Skeletal muscle tissue (tissue), 4 donors: ENCODE measurements around the gene SNCAIP. TPM values are rescaled to one million over a fixed set of nuclear protein-coding genes. Genes with fewer than 3 reads are reported as not detected.

ENCODE experiments used
- H3K27ac ChIP-seq: one replicate; pipeline ENCODE4 v1.7.0; 2013; ENCODE audit warnings: mild to moderate bottlenecking, low read depth, low read length, inconsistent platforms
- H3K27me3 ChIP-seq, 3 donors: one replicate each; pipeline ENCODE4 v1.7.0; 2013; ENCODE audit warnings: low read length in 3 of 3; ENCODE audit not compliant: control insufficient read depth in 3 of 3, insufficient read depth in 3 of 3
- H3K36me3 ChIP-seq, 3 donors: one replicate each; pipeline ENCODE4 v1.7.0; 2013; ENCODE audit warnings: low read length in 3 of 3; ENCODE audit not compliant: control insufficient read depth in 3 of 3, insufficient read depth in 3 of 3
- H3K4me1 ChIP-seq, 3 donors: one replicate each; pipeline ENCODE4 v1.7.0; 2013; ENCODE audit warnings: low read length in 3 of 3, mild to moderate bottlenecking in 3 of 3; ENCODE audit not compliant: control insufficient read depth in 3 of 3, insufficient read depth in 3 of 3
- H3K4me3 ChIP-seq, 3 donors: one replicate each; pipeline ENCODE4 v1.7.0; 2013; ENCODE audit warnings: low read length in 3 of 3
- H3K9ac ChIP-seq, 3 donors: one replicate each; pipeline ENCODE4 v1.7.0; 2013; ENCODE audit warnings: low read length in 3 of 3, mild to moderate bottlenecking in 3 of 3, moderate library complexity in 2 of 3, low read depth in 1 of 3
- H3K9me3 ChIP-seq, 3 donors: one replicate each; pipeline ENCODE4 v1.7.0; 2013; ENCODE audit warnings: low read length in 3 of 3; ENCODE audit not compliant: control insufficient read depth in 3 of 3
- total RNA-seq: library from RNA; depleted of rRNA; stranded (reverse); fragments of >200 nt; gene quantifications from one replicate; pipeline ENCODE4 v1.2.3, GENCODE V29; 2014
- donor health status: Osteomylitis.

Gene SNCAIP
- total RNA-seq, 1 donor from 2014 or later: 6.8 TPM

GRCh38 chr5:122295138-122295537 lies 16.9 kb upstream of the SNCAIP start:
- Histone ChIP-seq H3K4me3 (no peak overlapping the region), H3K27me3 (no peaks in the 10 kb centered on the region), H3K27ac (no peak overlapping the region), H3K9ac (no peak overlapping the region), H3K36me3 (no peaks in the 10 kb centered on the region), H3K4me1 (no peaks in the 10 kb centered on the region), H3K9me3 (no peaks in the 10 kb centered on the region)

DNA sequence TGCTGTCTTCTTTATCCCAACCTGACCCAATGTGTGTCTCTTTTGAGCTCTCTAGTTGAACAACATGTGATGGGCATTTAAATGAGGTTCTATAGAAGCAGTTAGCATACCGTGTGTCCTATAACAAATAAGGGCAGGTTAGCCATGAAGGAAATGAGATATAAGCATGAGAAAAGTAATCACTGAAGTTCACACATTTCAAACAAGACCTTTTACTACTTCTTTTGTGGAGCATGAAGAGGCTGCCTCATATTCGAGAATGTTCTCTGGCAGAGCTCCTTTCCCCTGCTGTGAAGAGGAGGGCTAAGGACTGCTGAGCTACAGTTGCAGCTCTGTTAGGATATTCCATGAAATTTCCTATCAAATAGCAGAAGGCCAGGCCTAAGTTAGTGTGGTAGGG lies 15.2 kb upstream of the SNCAIP start:
- no peaks in the 10 kb centered on the region for H3K36me3 ChIP-seq
- no peaks in the 10 kb centered on the region for H3K9me3 ChIP-seq
- no peaks in the 10 kb centered on the region for H3K27me3 ChIP-seq
- no peak overlapping the region for H3K9ac ChIP-seq
- H3K4me3 ChIP-seq: no peak overlapping the region
- H3K27ac ChIP-seq: no peak overlapping the region
- H3K4me1 ChIP-seq: peaks cover 0 to 3% (median 0%) of the 10 kb centered on the region in 3 donors

- Histone ChIP-seq H3K36me3 (no peaks in the 10 kb centered on the region), H3K9me3 (no peaks in the 10 kb centered on the region), H3K4me3 (no peak overlapping the region), H3K4me1 (peaks cover 0 to 3% (median 0%) of the 10 kb centered on the region in 3 donors), H3K27ac (no peak overlapping the region), H3K27me3 (no peaks in the 10 kb centered on the region), H3K9ac (no peak overlapping the region)
These were observed 14.3 kb upstream of the SNCAIP start for GRCh38 chr5:122297587-122298298.

GRCh38 chr5:122300374-122300773 lies 11.7 kb upstream of the SNCAIP start:
- Histone ChIP-seq H3K4me1 (peaks cover 0 to 3% (median 0%) of the 10 kb centered on the region in 3 donors), H3K4me3 (no peak overlapping the region), H3K9me3 (no peaks in the 10 kb centered on the region), H3K27me3 (no peaks in the 10 kb centered on the region), H3K9ac (no peak overlapping the region), H3K27ac (no peak overlapping the region), H3K36me3 (no peaks in the 10 kb centered on the region)

DNA sequence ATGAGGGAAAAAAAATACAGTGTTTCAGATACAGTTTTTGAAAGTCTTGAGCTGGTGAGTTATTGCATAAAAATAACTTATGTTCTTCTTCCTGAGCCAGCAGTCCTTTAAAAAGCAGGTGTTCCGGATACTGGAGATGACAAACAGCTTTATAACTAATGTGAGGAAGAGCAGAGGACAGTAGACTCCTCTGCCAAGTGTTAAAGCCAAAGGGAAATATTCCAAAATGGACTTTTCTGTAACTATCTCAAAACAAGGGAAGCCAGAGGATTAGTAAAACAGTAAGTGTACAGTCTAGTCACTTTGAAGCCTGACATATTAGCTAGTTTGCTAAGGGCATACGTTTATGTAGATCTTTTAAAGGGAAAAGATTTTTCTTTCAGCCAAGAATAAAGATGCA lies 11.0 kb upstream of the SNCAIP start:
- Histone ChIP-seq H3K4me1 (peaks cover 0 to 3% (median 0%) of the 10 kb centered on the region in 3 donors), H3K36me3 (no peaks in the 10 kb centered on the region), H3K27me3 (no peaks in the 10 kb centered on the region), H3K9me3 (no peaks in the 10 kb centered on the region), H3K4me3 (no peak overlapping the region), H3K27ac (no peak overlapping the region), H3K9ac (no peak overlapping the region)

- peaks cover 0 to 3% (median 0%) of the 10 kb centered on the region in 3 donors for H3K4me1 ChIP-seq
- no peaks in the 10 kb centered on the region for H3K27me3 ChIP-seq
- H3K4me3 ChIP-seq: no peak overlapping the region
- no peaks in the 10 kb centered on the region for H3K9me3 ChIP-seq
- H3K27ac ChIP-seq: no peak overlapping the region
- no peaks in the 10 kb centered on the region for H3K36me3 ChIP-seq
- H3K9ac ChIP-seq: no peak overlapping the region
These were observed 7.4 kb upstream of the SNCAIP start for GRCh38 chr5:122304471-122305215.

DNA sequence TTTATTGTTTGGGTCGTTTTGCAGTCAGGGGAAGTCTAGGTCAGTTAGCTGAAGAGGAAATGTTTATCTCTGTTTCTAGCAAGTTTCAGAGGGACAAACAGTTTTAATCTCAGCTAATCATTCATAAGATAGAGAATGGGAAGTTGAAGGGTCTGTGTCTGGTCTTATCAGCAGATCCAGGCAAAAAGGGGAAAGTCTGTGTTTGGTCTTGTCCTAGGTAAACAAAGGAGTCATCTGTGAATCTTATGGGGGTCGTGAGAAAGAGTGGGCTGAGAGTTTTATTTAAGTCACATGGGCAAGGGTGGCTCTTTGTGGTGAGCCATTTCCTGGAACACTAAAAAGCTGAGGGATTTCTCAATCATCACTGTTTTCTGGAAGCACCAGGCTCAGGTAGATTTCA lies 5.6 kb upstream of the SNCAIP start:
- Histone ChIP-seq H3K9me3 (no peaks in the 10 kb centered on the region), H3K9ac (no peak overlapping the region), H3K4me3 (no peak overlapping the region), H3K27me3 (peaks cover 0 to 8% (median 4%) of the 10 kb centered on the region in 3 donors), H3K4me1 (peaks cover 0 to 3% (median 3%) of the 10 kb centered on the region in 3 donors), H3K27ac (no peak overlapping the region), H3K36me3 (no peaks in the 10 kb centered on the region)

- peak overlapping the region in 1 of 3 donors; percentile 46 for H3K4me3 ChIP-seq
- H3K36me3 ChIP-seq: no peaks in the 10 kb centered on the region
- H3K9me3 ChIP-seq: no peaks in the 10 kb centered on the region
- H3K4me1 ChIP-seq: peaks cover 11 to 14% (median 12%) of the 10 kb centered on the region in 3 donors
- H3K27me3 ChIP-seq: peaks cover 3 to 23% (median 18%) of the 10 kb centered on the region in 3 donors
- peak overlapping the region; percentile 1 for H3K27ac ChIP-seq
- H3K9ac ChIP-seq: no peak overlapping the region
These were observed 1.1 kb upstream of the SNCAIP start for GRCh38 chr5:122310889-122311288.

- peaks cover 5 to 23% (median 18%) of the 10 kb centered on the region in 3 donors for H3K27me3 ChIP-seq
- H3K4me1 ChIP-seq: peaks cover 11 to 14% (median 12%) of the 10 kb centered on the region in 3 donors
- H3K9ac ChIP-seq: peak overlapping the region in 1 of 3 donors; percentile 16
- H3K36me3 ChIP-seq: no peaks in the 10 kb centered on the region
- peak overlapping the region; percentile 23 to 46 (median 45) for H3K4me3 ChIP-seq
- H3K9me3 ChIP-seq: no peaks in the 10 kb centered on the region
- peak overlapping the region; percentile 1 for H3K27ac ChIP-seq
These were observed 508 bp upstream of the SNCAIP start for GRCh38 chr5:122311497-122311960.
